ENCODE measurements around the gene BNC1. TPM values are rescaled to one million over a fixed set of nuclear protein-coding genes. Genes with fewer than 3 reads are reported as not detected.
A peak's percentile ranks its signal among the peaks of the same experiment; 100 is the strongest.
"Not testable (repeated sequence)": the region's sequence is repeated elsewhere in the genome, so short reads cannot be mapped to it uniquely, and the experiment has no call there.

Gene BNC1
- polyA plus RNA-seq, 1 donor from 2014 or later, result not detected

- H3K36me3 Mint-ChIP-seq, result no peaks in the 10 kb centered on the region
- H3K9me3 Mint-ChIP-seq, result peaks cover 3 to 12% (median 9%) of the 10 kb centered on the region in 3 donors
- H3K27ac Mint-ChIP-seq, result peak overlapping the region in 1 of 3 donors; percentile 41
- H3K4me1 Mint-ChIP-seq, result peaks cover 0 to 2% (median 0%) of the 10 kb centered on the region in 3 donors
- H3K4me3 Mint-ChIP-seq, result no peak overlapping the region
- H3K27me3 Mint-ChIP-seq, result peaks cover 19% of the 10 kb centered on the region
Observed at GRCh38 chr15:83243634-83244033, 40.8 kb downstream of the BNC1 start.

- Mint-ChIP-seq H3K4me3 (no peak overlapping the region), H3K4me1 (no peaks in the 10 kb centered on the region), H3K27me3 (peaks cover 8% of the 10 kb centered on the region), H3K27ac (no peak overlapping the region), H3K9me3 (no peaks in the 10 kb centered on the region), H3K36me3 (no peaks in the 10 kb centered on the region)
Observed at GRCh38 chr15:83230242-83230641, 54.2 kb downstream of the BNC1 start.

- Mint-ChIP-seq H3K4me1 (no peaks in the 10 kb centered on the region), H3K27ac (no peak overlapping the region), H3K9me3 (peaks cover 0 to 4% (median 3%) of the 10 kb centered on the region in 3 donors), H3K36me3 (no peaks in the 10 kb centered on the region), H3K27me3 (peaks cover 2% of the 10 kb centered on the region), H3K4me3 (no peak overlapping the region)
Observed at GRCh38 chr15:83225449-83225848, 59.0 kb downstream of the BNC1 start.

- H3K27me3 Mint-ChIP-seq, H3K27ac Mint-ChIP-seq, H3K9me3 Mint-ChIP-seq, H3K4me3 Mint-ChIP-seq, H3K4me1 Mint-ChIP-seq, H3K36me3 Mint-ChIP-seq: not testable (repeated sequence)
Observed at GRCh38 chr15:83221781-83222180, 62.7 kb downstream of the BNC1 start.

GRCh38 chr15:83219026-83219425 is 65.4 kb downstream of the BNC1 start:
- H3K4me3 Mint-ChIP-seq, result no peak overlapping the region
- peaks cover 4 to 10% (median 5%) of the 10 kb centered on the region in 3 donors for H3K9me3 Mint-ChIP-seq
- H3K36me3 Mint-ChIP-seq, result peaks cover 1% of the 10 kb centered on the region
- no peak overlapping the region for H3K27ac Mint-ChIP-seq
- H3K27me3 Mint-ChIP-seq, result peaks cover 12% of the 10 kb centered on the region
- H3K4me1 Mint-ChIP-seq, result no peaks in the 10 kb centered on the region

GRCh38 chr15:83215306-83215705 is 69.2 kb downstream of the BNC1 start:
- peaks cover 1% of the 10 kb centered on the region for H3K36me3 Mint-ChIP-seq
- no peak overlapping the region for H3K4me3 Mint-ChIP-seq
- H3K9me3 Mint-ChIP-seq, result peaks cover 0 to 7% (median 5%) of the 10 kb centered on the region in 3 donors
- no peak overlapping the region for H3K27ac Mint-ChIP-seq
- peaks cover 10% of the 10 kb centered on the region for H3K27me3 Mint-ChIP-seq
- no peaks in the 10 kb centered on the region for H3K4me1 Mint-ChIP-seq

- no peak overlapping the region for H3K27ac Mint-ChIP-seq
- peaks cover 0 to 8% (median 5%) of the 10 kb centered on the region in 3 donors for H3K9me3 Mint-ChIP-seq
- no peak overlapping the region for H3K4me3 Mint-ChIP-seq
- peaks cover 7% of the 10 kb centered on the region for H3K27me3 Mint-ChIP-seq
- peaks cover 1% of the 10 kb centered on the region for H3K36me3 Mint-ChIP-seq
- peaks cover 4% of the 10 kb centered on the region in 3 donors for H3K4me1 Mint-ChIP-seq
Observed at GRCh38 chr15:83210619-83211018, 73.8 kb downstream of the BNC1 start.

- Mint-ChIP-seq H3K36me3 (no peaks in the 10 kb centered on the region), H3K4me3 (no peak overlapping the region), H3K27me3 (peaks cover 6% of the 10 kb centered on the region), H3K4me1 (peaks cover 4% of the 10 kb centered on the region in 3 donors), H3K9me3 (peaks cover 0 to 7% (median 0%) of the 10 kb centered on the region in 3 donors), H3K27ac (no peak overlapping the region)
Observed at GRCh38 chr15:83209333-83209732, 75.1 kb downstream of the BNC1 start.

- H3K27ac Mint-ChIP-seq, result peak overlapping the region in 1 of 3 donors; percentile 33
- peaks cover 4% of the 10 kb centered on the region in 3 donors for H3K4me1 Mint-ChIP-seq
- peaks cover 6% of the 10 kb centered on the region for H3K27me3 Mint-ChIP-seq
Observed at GRCh38 chr15:83208367-83208661, 76.2 kb downstream of the BNC1 start.

GRCh38 chr15:83207660-83208366 is 76.7 kb downstream of the BNC1 start, which contains the start of gene HDGFL3:
HDGFL3 (minus strand) TSS chr15:83207823; CDS start chr15:83207414, 409 bp downstream.
- peaks cover 0 to 7% (median 0%) of the 10 kb centered on the region in 3 donors for H3K9me3 Mint-ChIP-seq
- H3K36me3 Mint-ChIP-seq, result no peaks in the 10 kb centered on the region
- peaks cover 6% of the 10 kb centered on the region for H3K27me3 Mint-ChIP-seq
- H3K27ac Mint-ChIP-seq, result peak within 1 kb of the TSS in 1 of 3 donors; percentile 33
- peak within 1 kb of the TSS in 3 of 4 donors; percentile 69 to 85 (median 81) for H3K4me3 Mint-ChIP-seq
- peaks cover 4% of the 10 kb centered on the region in 3 donors for H3K4me1 Mint-ChIP-seq

More at GRCh38 chr15:83208367-83208661, 76.2 kb downstream of the BNC1 start:
- peaks cover 0 to 7% (median 0%) of the 10 kb centered on the region in 3 donors for H3K9me3 Mint-ChIP-seq
- H3K4me3 Mint-ChIP-seq, result no peak overlapping the region
- no peaks in the 10 kb centered on the region for H3K36me3 Mint-ChIP-seq

GRCh38 chr15:83207009-83207659 is 77.3 kb downstream of the BNC1 start:
- peaks cover 0 to 7% (median 0%) of the 10 kb centered on the region in 3 donors for H3K9me3 Mint-ChIP-seq
- H3K4me1 Mint-ChIP-seq, result peaks cover 4% of the 10 kb centered on the region in 3 donors
- no peak overlapping the region for H3K27ac Mint-ChIP-seq
- H3K36me3 Mint-ChIP-seq, result no peaks in the 10 kb centered on the region
- H3K27me3 Mint-ChIP-seq, result peaks cover 6% of the 10 kb centered on the region
- H3K4me3 Mint-ChIP-seq, result no peak overlapping the region

- peaks cover 0 to 7% (median 0%) of the 10 kb centered on the region in 3 donors for H3K9me3 Mint-ChIP-seq
- H3K4me1 Mint-ChIP-seq, result peaks cover 4% of the 10 kb centered on the region in 3 donors
- H3K4me3 Mint-ChIP-seq, result peak overlapping the region; percentile 69 to 85 (median 83)
- peaks cover 6% of the 10 kb centered on the region for H3K27me3 Mint-ChIP-seq
- no peaks in the 10 kb centered on the region for H3K36me3 Mint-ChIP-seq
- no peak overlapping the region for H3K27ac Mint-ChIP-seq
Observed at GRCh38 chr15:83206526-83207008, 77.9 kb downstream of the BNC1 start.

Other genes starting within 250 kb of the BNC1 start
- gene BTBD1, start 217.4 kb downstream of the BNC1 start, polyA plus RNA-seq, result 49.7 TPM
- 0.29 TPM for gene TM6SF1, start 177.0 kb downstream of the BNC1 start, polyA plus RNA-seq
- gene HDGFL3, start 76.8 kb downstream of the BNC1 start, polyA plus RNA-seq, result 0.01 TPM
- not detected for gene SH3GL3, start 162.7 kb upstream of the BNC1 start, polyA plus RNA-seq